Trophoblast cell (in vitro differentiated cells and primary cell): ENCODE results near the gene FH.

ENCODE experiments used
- DNase-seq, 2 donors: peaks; one replicate each; pipeline ENCODE4 v3.0.0-alpha.2; 2016
- H2AFZ ChIP-seq: 2 replicates; pipeline ENCODE4 v1.6.1; 2013; ENCODE audit warnings: low read length, moderate library complexity, mild to moderate bottlenecking; ENCODE audit not compliant: insufficient read depth, poor library complexity
- H2AK5ac ChIP-seq: 2 replicates; pipeline ENCODE4 v1.6.1; 2013; ENCODE audit warnings: mild to moderate bottlenecking, low read length
- H2BK120ac ChIP-seq: 2 replicates; pipeline ENCODE4 v1.6.1; 2013; ENCODE audit warnings: low read length, mild to moderate bottlenecking, moderate library complexity; ENCODE audit not compliant: insufficient read depth, poor library complexity
- H2BK12ac ChIP-seq: 2 replicates; pipeline ENCODE4 v1.6.1; 2013; ENCODE audit warnings: mild to moderate bottlenecking, low read length, moderate library complexity
- H2BK5ac ChIP-seq: 2 replicates; pipeline ENCODE4 v1.6.1; 2013; ENCODE audit warnings: low read length, low read depth, moderate library complexity, mild to moderate bottlenecking; ENCODE audit not compliant: poor library complexity
- H3K14ac ChIP-seq: 2 replicates; pipeline ENCODE4 v1.6.1; 2013; ENCODE audit warnings: mild to moderate bottlenecking, low read length
- H3K18ac ChIP-seq: 2 replicates; pipeline ENCODE4 v1.6.1; 2013; ENCODE audit warnings: mild to moderate bottlenecking, low read length
- H3K23ac ChIP-seq: 2 replicates; pipeline ENCODE4 v1.6.1; 2013; ENCODE audit warnings: low read length
- H3K27ac ChIP-seq: 2 replicates; pipeline ENCODE4 v1.5.1; 2013; ENCODE audit warnings: low read depth, mild to moderate bottlenecking, inconsistent platforms, low read length, moderate library complexity
- H3K27me3 ChIP-seq: 2 replicates; pipeline ENCODE4 v1.6.1; 2013; ENCODE audit warnings: inconsistent platforms, mild to moderate bottlenecking, low read length, moderate library complexity; ENCODE audit not compliant: insufficient read depth
- H3K36me3 ChIP-seq, 2 experiments: 1 replicate in 1 of 2; 2 replicates in 1 of 2; pipeline ENCODE4 v1.6.1; 2013; ENCODE audit warnings: low read length in 2 of 2, mild to moderate bottlenecking in 2 of 2, moderate library complexity in 1 of 2; ENCODE audit not compliant: insufficient read depth in 2 of 2, control insufficient read depth in 1 of 2
- H3K4ac ChIP-seq: 2 replicates; pipeline ENCODE4 v1.6.1; 2013; ENCODE audit warnings: low read depth, mild to moderate bottlenecking, low read length, moderate library complexity
- H3K4me1 ChIP-seq, 2 experiments: 1 replicate in 1 of 2; 2 replicates in 1 of 2; pipeline ENCODE4 v1.6.1; 2013; ENCODE audit warnings: low read length in 2 of 2, mild to moderate bottlenecking in 2 of 2, moderate library complexity in 1 of 2; ENCODE audit not compliant: insufficient read depth in 2 of 2, control insufficient read depth in 1 of 2
- H3K4me2 ChIP-seq: 2 replicates; pipeline ENCODE4 v1.6.1; 2013; ENCODE audit warnings: inconsistent platforms, mild to moderate bottlenecking, low read length, moderate library complexity
- H3K4me3 ChIP-seq: 2 replicates; pipeline ENCODE4 v1.5.1; 2013; ENCODE audit warnings: mild to moderate bottlenecking, low read depth, low read length, inconsistent platforms
- H3K79me1 ChIP-seq: one replicate; pipeline ENCODE4 v1.6.1; 2013; ENCODE audit warnings: low read length
- H3K79me2 ChIP-seq: 2 replicates; pipeline ENCODE4 v1.6.1; 2013; ENCODE audit warnings: low read length, mild to moderate bottlenecking; ENCODE audit not compliant: control insufficient read depth, insufficient read depth, poor library complexity
- H3K9ac ChIP-seq: 2 replicates; pipeline ENCODE4 v1.6.1; 2013; ENCODE audit warnings: mild to moderate bottlenecking, low read length
- H3K9me3 ChIP-seq: 2 replicates; pipeline ENCODE4 v1.6.1; 2013; ENCODE audit warnings: low read depth, mild to moderate bottlenecking, control low read depth, inconsistent platforms, low read length; ENCODE audit not compliant: insufficient read depth
- H4K12ac ChIP-seq: 2 replicates; pipeline ENCODE4 v1.6.1; 2013; ENCODE audit warnings: low read depth, mild to moderate bottlenecking, low read length, moderate library complexity
- H4K8ac ChIP-seq: 2 replicates; pipeline ENCODE4 v1.6.1; 2013; ENCODE audit warnings: low read depth, mild to moderate bottlenecking, low read length, moderate library complexity
- H4K91ac ChIP-seq: one replicate; pipeline ENCODE4 v1.6.1; 2013; ENCODE audit warnings: low read depth, mild to moderate bottlenecking, low read length, moderate library complexity
- WGBS: extraction: QIAGEN DNeasy Blood & Tissue Kit; methylation state at CpG from one replicate; pipeline ENCODE4 v1.1.7; 2013; ENCODE audit warnings: missing lambda C conversion rate; ENCODE audit not compliant: insufficient read length, insufficient coverage; ENCODE audit errors: extremely low coverage; 5-methylcytosine and 5-hydroxymethylcytosine counted together

Gene FH

DNA sequence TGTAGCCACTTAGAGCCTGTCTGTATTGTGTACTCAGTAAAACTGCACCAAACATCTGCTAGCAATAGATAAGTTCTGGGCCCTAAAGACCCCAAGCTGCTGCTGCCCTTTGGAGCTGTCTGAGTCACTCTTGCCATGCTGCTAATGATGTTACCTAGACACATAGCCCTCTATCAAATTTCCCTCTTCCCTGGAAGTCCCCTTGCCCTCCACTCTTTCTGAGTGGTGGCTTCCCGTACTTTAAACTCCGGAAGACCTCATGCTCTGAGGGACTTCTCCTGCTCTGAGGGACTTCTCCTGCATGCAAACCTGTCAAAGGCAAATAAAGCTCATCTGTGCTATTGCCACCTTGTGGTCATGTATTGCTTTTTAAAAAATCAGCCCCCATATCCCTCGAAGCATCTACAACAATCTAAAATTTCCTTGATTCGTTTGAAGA is 34.0 kb downstream of the FH start:
- no peak overlapping the region for H3K14ac ChIP-seq
- peak in 1 of 2 donors; percentile 47 for DNase-seq
- no peak overlapping the region for H4K12ac ChIP-seq
- H3K4me3 ChIP-seq = no peak overlapping the region
- no peak overlapping the region for H4K8ac ChIP-seq
- H3K4me2 ChIP-seq = no peak overlapping the region
- no peaks in the 10 kb centered on the region for H3K27me3 ChIP-seq
- H3K23ac ChIP-seq = no peak overlapping the region
- no peaks in the 10 kb centered on the region for H3K36me3 ChIP-seq
- no peak overlapping the region for H4K91ac ChIP-seq
- H3K27ac ChIP-seq = no peak overlapping the region
- H2AFZ ChIP-seq = no peak overlapping the region
- no peak overlapping the region for H2BK5ac ChIP-seq
- H3K4ac ChIP-seq = no peak overlapping the region
- H2AK5ac ChIP-seq = no peak overlapping the region
- no peak overlapping the region for H2BK12ac ChIP-seq
- H3K79me2 ChIP-seq = no peaks in the 10 kb centered on the region
- no peak overlapping the region for H3K18ac ChIP-seq
- WGBS = no CpG with 5 or more reads among the region's 4 CpGs
- no peak overlapping the region for H3K9ac ChIP-seq
- no peaks in the 10 kb centered on the region for H3K9me3 ChIP-seq
- H3K79me1 ChIP-seq = no peaks in the 10 kb centered on the region
- no peak overlapping the region for H2BK120ac ChIP-seq
- no peaks in the 10 kb centered on the region for H3K4me1 ChIP-seq

- Histone ChIP-seq H3K14ac (no peak overlapping the region), H3K79me2 (no peaks in the 10 kb centered on the region), H4K8ac (no peak overlapping the region), H2AK5ac (no peak overlapping the region), H3K79me1 (no peaks in the 10 kb centered on the region), H2BK5ac (no peak overlapping the region), H3K4me1 (no peaks in the 10 kb centered on the region), H2BK120ac (no peak overlapping the region), H3K9me3 (no peaks in the 10 kb centered on the region), H2BK12ac (no peak overlapping the region), H3K36me3 (no peaks in the 10 kb centered on the region), H4K12ac (no peak overlapping the region), H4K91ac (no peak overlapping the region), H3K27ac (no peak overlapping the region), H3K4me2 (no peak overlapping the region), H3K4ac (no peak overlapping the region), H3K18ac (no peak overlapping the region), H3K23ac (no peak overlapping the region), H3K27me3 (no peaks in the 10 kb centered on the region), H3K4me3 (no peak overlapping the region), H3K9ac (no peak overlapping the region), H2AFZ (no peak overlapping the region)
- WGBS = no CpG with 5 or more reads among the region's 3 CpGs
- no peak for DNase-seq
Observed at GRCh38 chr1:241485145-241485544, 34.4 kb downstream of the FH start.

DNA sequence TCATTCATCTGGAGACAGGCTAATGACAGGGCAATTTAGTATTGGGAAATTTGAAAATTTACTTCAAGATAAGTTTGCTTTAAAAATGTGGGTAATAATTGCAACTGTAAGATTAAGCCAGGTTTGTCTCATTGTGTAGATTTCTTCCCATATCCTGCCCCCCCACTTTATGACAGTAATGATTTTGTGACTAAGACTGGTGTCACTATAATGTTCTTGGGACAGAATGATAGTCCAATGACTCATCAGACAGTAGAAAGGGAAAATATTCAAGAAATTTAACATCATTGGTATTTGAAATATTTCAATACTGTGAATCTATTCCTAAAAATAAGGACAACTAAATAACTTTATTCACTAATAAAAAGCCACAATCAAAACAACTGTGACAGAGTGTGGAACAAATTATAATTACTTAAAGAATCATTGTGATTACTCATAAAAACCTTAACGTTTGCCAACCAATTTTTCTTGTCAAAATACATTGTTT is 36.7 kb downstream of the FH start:
- WGBS = no CpG with 5 or more reads among the region's 1 CpG
- H3K27me3 ChIP-seq = no peaks in the 10 kb centered on the region

GRCh38 chr1:241479294-241479693 is 40.3 kb downstream of the FH start:
- H3K79me1 ChIP-seq = no peaks in the 10 kb centered on the region
- H3K36me3 ChIP-seq = no peaks in the 10 kb centered on the region
- H4K91ac ChIP-seq = no peak overlapping the region
- H3K4ac ChIP-seq = no peak overlapping the region
- H3K4me3 ChIP-seq = no peak overlapping the region
- DNase-seq = no peak
- no peaks in the 10 kb centered on the region for H3K79me2 ChIP-seq
- H4K8ac ChIP-seq = no peak overlapping the region
- H3K27ac ChIP-seq = no peak overlapping the region
- H2AK5ac ChIP-seq = no peak overlapping the region
- no peak overlapping the region for H3K18ac ChIP-seq
- no peak overlapping the region for H2BK120ac ChIP-seq
- no peak overlapping the region for H3K9ac ChIP-seq
- H3K4me1 ChIP-seq = no peaks in the 10 kb centered on the region
- no peak overlapping the region for H3K4me2 ChIP-seq
- H2BK5ac ChIP-seq = no peak overlapping the region
- H2BK12ac ChIP-seq = no peak overlapping the region
- H2AFZ ChIP-seq = no peak overlapping the region
- H4K12ac ChIP-seq = no peak overlapping the region
- H3K27me3 ChIP-seq = no peaks in the 10 kb centered on the region
- H3K23ac ChIP-seq = no peak overlapping the region
- H3K9me3 ChIP-seq = no peaks in the 10 kb centered on the region
- H3K14ac ChIP-seq = no peak overlapping the region

More for the DNA sequence above, 36.7 kb downstream of the FH start:
- Histone ChIP-seq H3K18ac (no peak overlapping the region), H4K91ac (no peak overlapping the region), H2BK5ac (no peak overlapping the region), H3K14ac (no peak overlapping the region), H3K27ac (no peak overlapping the region), H2AFZ (no peak overlapping the region), H2AK5ac (no peak overlapping the region), H2BK120ac (no peak overlapping the region), H3K4me3 (no peak overlapping the region), H4K12ac (no peak overlapping the region), H3K4ac (no peak overlapping the region), H3K36me3 (no peaks in the 10 kb centered on the region), H3K23ac (no peak overlapping the region), H3K4me1 (no peaks in the 10 kb centered on the region), H3K79me2 (no peaks in the 10 kb centered on the region), H3K9me3 (no peaks in the 10 kb centered on the region), H3K4me2 (no peak overlapping the region), H3K79me1 (no peaks in the 10 kb centered on the region), H4K8ac (no peak overlapping the region), H3K9ac (no peak overlapping the region), H2BK12ac (no peak overlapping the region)
- DNase-seq = peak in 1 of 2 donors; percentile 42
